ENCODE measurements around the gene PTPRO. TPM values are rescaled to one million over a fixed set of nuclear protein-coding genes. Genes with fewer than 3 reads are reported as not detected.

PTPRO gene
- total RNA-seq, 1 experiment from 2014 or later: 0.52 TPM

- H3K4me3 Mint-ChIP-seq: no peak overlapping the region
- no peak for DNase-seq
- no peaks in the 10 kb centered on the region for H3K36me3 Mint-ChIP-seq (ENCODE audit: insufficient read depth in 1 of 3, low read depth in 3 of 3)
- H3K4me1 Mint-ChIP-seq: peaks cover 0 to 3% of the 10 kb centered on the region in 2 experiments; a peak in 2 of 4 replicates
- peaks cover 3% of the 10 kb centered on the region; the same call in 1 of the 2 replicates for H3K27me3 Mint-ChIP-seq (ENCODE audit: low read depth)
- H3K4me1 ChIP-seq (ENCODE audit: insufficient read depth, low read length): no peaks in the 10 kb centered on the region
- H2BK20ac ChIP-seq (ENCODE audit: low read depth, low read length, poor library complexity, severe bottlenecking): no peak overlapping the region
- no peak overlapping the region for H2AFZ ChIP-seq (ENCODE audit: low read length)
- H3K27me3 ChIP-seq (ENCODE audit: insufficient read depth, low read length): no peaks in the 10 kb centered on the region
- no peaks in the 10 kb centered on the region for H3K9me3 Mint-ChIP-seq
- no peak overlapping the region for H3K56ac ChIP-seq (ENCODE audit: insufficient read length, low read depth, low read length)
- no peak overlapping the region for H3T11ph ChIP-seq (ENCODE audit: low read length)
- no peak overlapping the region for H2BK5ac ChIP-seq (ENCODE audit: insufficient read length, low read length)
- H3K79me2 ChIP-seq (ENCODE audit: insufficient read depth, low read length): no peaks in the 10 kb centered on the region; the same call in 1 of the 2 replicates
- H3K18ac ChIP-seq (ENCODE audit: insufficient read length, low read depth, low read length): no peak overlapping the region
- H3K9ac ChIP-seq (ENCODE audit: extremely low read depth, insufficient read length, low read length): no peak overlapping the region
- H2BK15ac ChIP-seq (ENCODE audit: low read depth, low read length): no peak overlapping the region
- H3K9me3 ChIP-seq (ENCODE audit: control insufficient read depth, low read depth, low read length): no peaks in the 10 kb centered on the region
- no peaks in the 10 kb centered on the region for H3K23me2 ChIP-seq (ENCODE audit: insufficient read length, low read depth, low read length, poor library complexity, severe bottlenecking)
- WGBS (ENCODE audit: extremely low coverage, insufficient read length, low lambda C conversion rate): no CpG with 5 or more reads among the region's 4 CpGs
- H3K4me2 ChIP-seq (ENCODE audit: insufficient read depth, insufficient read length, low read length): no peak overlapping the region
- H3K14ac ChIP-seq (ENCODE audit: insufficient read depth, low read length): no peak overlapping the region
- no peak overlapping the region for H3K23ac ChIP-seq (ENCODE audit: insufficient read length, low read depth, low read length)
- H4K20me1 ChIP-seq (ENCODE audit: control insufficient read depth, insufficient read depth, insufficient read length): no peaks in the 10 kb centered on the region
- H3K27ac Mint-ChIP-seq: no peak overlapping the region; a peak in 1 of 7 replicates
- H3K27ac ChIP-seq (ENCODE audit: insufficient read length, low read depth, low read length): no peak overlapping the region
- no peak overlapping the region for H4K91ac ChIP-seq (ENCODE audit: insufficient read length, low read depth, low read length)
- H4K5ac ChIP-seq (ENCODE audit: insufficient read length, low read depth, low read length): no peak overlapping the region
- no peak for TF ChIP-seq CTCF (conservative IDR thresholded peaks at IDR 0.05)
- H4K8ac ChIP-seq (replicated peaks; ENCODE audit: insufficient read length, low read depth, low read length): no peak overlapping the region
- no peak overlapping the region for H2AK5ac ChIP-seq (ENCODE audit: insufficient read length, low read length)
- no peaks in the 10 kb centered on the region for H3K79me1 ChIP-seq (ENCODE audit: insufficient read depth, low read depth, low read length, poor library complexity, severe bottlenecking)
- H2BK12ac ChIP-seq (ENCODE audit: insufficient read length, low read depth, low read length): no peak overlapping the region
- no peak overlapping the region for H3K4ac ChIP-seq (ENCODE audit: low read depth, low read length)
- H2BK120ac ChIP-seq (ENCODE audit: low read depth, low read length, poor library complexity, severe bottlenecking): no peak overlapping the region
Observed at GRCh38 chr12:15364221-15365160, 42.2 kb downstream of the PTPRO start.

Data from H9 (cell line).